ENCODE results near the gene WNT6.

DNA sequence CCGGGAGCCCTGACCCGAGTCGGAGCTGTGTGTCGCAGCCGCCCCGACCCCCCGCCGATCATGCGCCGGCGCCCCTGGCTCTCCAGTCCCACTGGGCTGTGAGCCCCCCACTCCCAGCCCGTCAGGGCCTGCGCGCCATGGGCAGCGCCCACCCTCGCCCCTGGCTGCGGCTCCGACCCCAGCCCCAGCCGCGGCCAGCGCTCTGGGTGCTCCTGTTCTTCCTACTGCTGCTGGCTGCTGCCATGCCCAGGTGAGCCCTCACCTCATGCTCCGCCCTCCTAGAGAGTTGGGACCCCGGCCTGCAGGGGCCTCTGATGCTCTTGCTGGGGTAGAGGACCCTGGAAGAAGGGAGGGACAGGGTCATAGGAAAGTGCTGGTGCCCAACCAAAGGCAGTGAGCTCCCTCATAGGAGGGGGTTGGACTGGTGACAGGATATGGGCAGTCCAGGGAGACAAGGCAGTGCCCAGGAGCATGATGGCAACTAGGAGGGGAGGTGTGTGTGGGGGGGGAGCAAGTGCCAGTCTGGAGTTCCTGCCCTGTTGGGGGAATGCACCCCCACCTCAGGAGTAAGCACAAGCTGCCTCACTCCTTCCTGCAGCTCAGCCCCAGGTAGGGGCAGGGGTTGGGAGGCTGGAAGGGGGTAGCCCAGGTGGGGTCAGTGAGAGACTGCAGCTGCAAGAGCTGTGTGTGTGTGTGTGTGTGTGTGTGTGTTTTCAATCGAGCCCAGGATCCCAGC, 21.4 kb downstream of the WNT6 start:
- TF ChIP-seq POLR2A (IDR thresholded peaks at IDR 0.05; ENCODE audit: low read depth, low read length) (no peak), POLR2AphosphoS5 (IDR thresholded peaks at IDR 0.05; ENCODE audit: low read depth, low read length) (no peak), SPI1 (IDR thresholded peaks at IDR 0.05; ENCODE audit: low read depth, low read length) (no peak), TAF1 (IDR thresholded peaks at IDR 0.05; ENCODE audit: low read depth, low read length) (no peak), POU2F2 (IDR thresholded peaks at IDR 0.05; ENCODE audit: low read depth, low read length) (no peak), PAX5 (IDR thresholded peaks at IDR 0.05; ENCODE audit: insufficient read depth, low read length, severe bottlenecking) (no peak)
